Type B pancreatic cell (in vitro differentiated cells): ENCODE measurements around the gene HMGB1. TPM values are rescaled to one million over a fixed set of nuclear protein-coding genes. Genes with fewer than 3 reads are reported as not detected.

Experiments
- DNase-seq: peaks from one replicate; pipeline ENCODE4 v3.0.0; 2021; ENCODE audit warnings: mixed read lengths; ENCODE audit not compliant: unreplicated experiment; ENCODE audit errors: extremely low spot score
- H3K27ac Mint-ChIP-seq: 2 replicates; pipeline ENCODE4 v1.8.0; 2021; ENCODE audit warnings: mild to moderate bottlenecking, mixed read lengths
- H3K27me3 Mint-ChIP-seq: 2 replicates; pipeline ENCODE4 v1.8.0; 2021; ENCODE audit warnings: mixed read lengths
- H3K36me3 Mint-ChIP-seq: 2 replicates; pipeline ENCODE4 v1.8.0; 2021; ENCODE audit warnings: mixed read lengths
- H3K4me1 Mint-ChIP-seq: one replicate; pipeline ENCODE4 v1.8.0; 2021; ENCODE audit warnings: mixed read lengths; ENCODE audit not compliant: unreplicated experiment
- H3K4me3 Mint-ChIP-seq: 2 replicates; pipeline ENCODE4 v1.8.0; 2021; ENCODE audit warnings: mild to moderate bottlenecking, mixed read lengths
- H3K9me3 Mint-ChIP-seq: 2 replicates; pipeline ENCODE4 v1.8.0; 2021; ENCODE audit warnings: mixed read lengths
- CTCF ChIP-seq: fragments of 200-600 bp; sonication (generic); conservative IDR thresholded peaks from 2 replicates; pipeline ENCODE4 v1.5.0; 2021; ENCODE audit warnings: antibody characterized with exemption, mild to moderate bottlenecking
- total RNA-seq: library from RNA; stranded (reverse); gene quantifications from 2 replicates; pipeline ENCODE4 v1.2.1, GENCODE V29; 2021; ENCODE audit warnings: low replicate concordance

HMGB1 gene
- total RNA-seq, 1 donor from 2014 or later = 576 TPM

GRCh38 chr13:30416471-30416870 is 49.3 kb downstream of the HMGB1 start:
- peaks cover 19% of the 10 kb centered on the region for H3K4me1 Mint-ChIP-seq
- H3K36me3 Mint-ChIP-seq = no peaks in the 10 kb centered on the region
- no peak overlapping the region for H3K4me3 Mint-ChIP-seq
- no peaks in the 10 kb centered on the region for H3K9me3 Mint-ChIP-seq
- H3K27me3 Mint-ChIP-seq = peaks cover 18% of the 10 kb centered on the region
- no peak overlapping the region for H3K27ac Mint-ChIP-seq
- no peak for TF ChIP-seq CTCF
- DNase-seq = no peak

GRCh38 chr13:30415430-30416030 is 50.2 kb downstream of the HMGB1 start:
- TF ChIP-seq CTCF = no peak
- Mint-ChIP-seq H3K36me3 (no peaks in the 10 kb centered on the region), H3K27me3 (peaks cover 14% of the 10 kb centered on the region), H3K4me1 (peaks cover 11% of the 10 kb centered on the region), H3K9me3 (no peaks in the 10 kb centered on the region), H3K4me3 (no peak overlapping the region), H3K27ac (no peak overlapping the region)
- no peak for DNase-seq

- H3K36me3 Mint-ChIP-seq = no peaks in the 10 kb centered on the region
- H3K4me1 Mint-ChIP-seq = peaks cover 14% of the 10 kb centered on the region
- H3K9me3 Mint-ChIP-seq = no peaks in the 10 kb centered on the region
- H3K4me3 Mint-ChIP-seq = no peak overlapping the region
- TF ChIP-seq CTCF = no peak
- DNase-seq = no peak
- H3K27me3 Mint-ChIP-seq = peaks cover 12% of the 10 kb centered on the region
- no peak overlapping the region for H3K27ac Mint-ChIP-seq
Measured at GRCh38 chr13:30413842-30414241, 51.9 kb downstream of the HMGB1 start.

GRCh38 chr13:30412346-30412745 is 53.4 kb downstream of the HMGB1 start:
- no peaks in the 10 kb centered on the region for H3K36me3 Mint-ChIP-seq

GRCh38 chr13:30410705-30411125 is 55.0 kb downstream of the HMGB1 start:
- TF ChIP-seq CTCF = no peak
- H3K36me3 Mint-ChIP-seq = no peaks in the 10 kb centered on the region
- peaks cover 8% of the 10 kb centered on the region for H3K27me3 Mint-ChIP-seq
- H3K9me3 Mint-ChIP-seq = no peaks in the 10 kb centered on the region
- no peak overlapping the region for H3K4me3 Mint-ChIP-seq
- peak overlapping the region; percentile 34 for H3K27ac Mint-ChIP-seq
- peaks cover 15% of the 10 kb centered on the region for H3K4me1 Mint-ChIP-seq
- DNase-seq = no peak

More at GRCh38 chr13:30412346-30412745, 53.4 kb downstream of the HMGB1 start:
- Mint-ChIP-seq H3K4me3 (no peak overlapping the region), H3K27me3 (peaks cover 8% of the 10 kb centered on the region), H3K27ac (no peak overlapping the region), H3K4me1 (peaks cover 6% of the 10 kb centered on the region), H3K9me3 (no peaks in the 10 kb centered on the region)
- TF ChIP-seq CTCF = no peak
- DNase-seq = no peak
